GM12891 (cell line): ENCODE measurements around the gene C9orf72.

Experiments
- POLR2A ChIP-seq: IDR thresholded peaks from 2 replicates; pipeline ENCODE4 v1.6.1; 2011; ENCODE audit warnings: low read depth, low read length, control low read depth
- POLR2AphosphoS5 ChIP-seq: IDR thresholded peaks from 2 replicates; pipeline ENCODE4 v1.6.1; 2011; ENCODE audit warnings: low read depth, low read length, control low read depth

DNA sequence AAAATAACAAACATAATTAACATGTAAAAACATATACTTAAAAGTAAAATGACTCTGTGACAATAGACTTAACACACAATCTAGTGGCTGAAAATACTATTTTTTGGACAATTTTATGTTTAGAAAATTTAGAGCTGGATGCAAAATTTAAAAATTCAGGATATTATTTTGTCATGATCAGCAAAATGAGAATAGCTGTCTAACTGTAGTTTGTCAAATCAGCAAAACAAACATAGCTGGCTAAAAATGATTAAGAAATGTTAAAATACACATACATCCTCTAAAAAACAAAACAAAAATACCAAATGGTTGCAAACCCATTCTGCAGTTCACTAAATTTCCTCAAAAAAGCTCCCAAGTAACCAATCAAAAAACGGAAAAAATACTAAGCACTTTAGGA is 18.6 kb downstream of the C9orf72 start:
- TF ChIP-seq POLR2A (no peak), POLR2AphosphoS5 (no peak)
